GM20000 (cell line): Measurements from ENCODE around the gene CHRD.

ENCODE experiments used
- DNase-seq: peaks from one replicate; pipeline ENCODE4 v3.0.0; 2012; ENCODE audit warnings: low spot score
- CTCF ChIP-seq: IDR thresholded peaks from 2 replicates; pipeline ENCODE4 v1.5.1; 2012; ENCODE audit warnings: mild to moderate bottlenecking, control low read depth; ENCODE audit errors: extremely low read depth, missing control alignments

The CHRD gene

GRCh38 chr3:184386047-184386806 is 6.4 kb downstream of the CHRD start:
- no peak for TF ChIP-seq CTCF
- no peak for DNase-seq

GRCh38 chr3:184387174-184387714 is 7.4 kb downstream of the CHRD start:
- no peak for TF ChIP-seq CTCF

GRCh38 chr3:184388164-184388935 is 8.5 kb downstream of the CHRD start:
- DNase-seq: no peak
- no peak for TF ChIP-seq CTCF

More at GRCh38 chr3:184387174-184387714, 7.4 kb downstream of the CHRD start:
- no peak for DNase-seq

GRCh38 chr3:184388936-184389230 is 9.0 kb downstream of the CHRD start:
- DNase-seq: no peak
- no peak for TF ChIP-seq CTCF

- TF ChIP-seq CTCF: no peak
Observed at GRCh38 chr3:184389384-184389783, 9.5 kb downstream of the CHRD start.

GRCh38 chr3:184389935-184390528 is 10.2 kb downstream of the CHRD start:
- no peak for TF ChIP-seq CTCF
- no peak for DNase-seq

More at GRCh38 chr3:184389384-184389783, 9.5 kb downstream of the CHRD start:
- DNase-seq: no peak

GRCh38 chr3:184391266-184391665 is 11.4 kb downstream of the CHRD start:
- no peak for TF ChIP-seq CTCF
- no peak for DNase-seq
